HEK293T (cell line): ENCODE data around the gene DCDC1.

ENCODE experiments used
- ARNT ChIP-seq: fragments of 450-650 bp; IDR thresholded peaks from 2 replicates; pipeline ENCODE4 v1.6.1; 2017; ENCODE audit warnings: mild to moderate bottlenecking
- BHLHE40 ChIP-seq: fragments of 450-650 bp; IDR thresholded peaks from 2 replicates; pipeline ENCODE4 v1.6.1; 2016; ENCODE audit warnings: mild to moderate bottlenecking, moderate library complexity, borderline replicate concordance
- ELF4 ChIP-seq: fragments of 450-650 bp; IDR thresholded peaks from 2 replicates; pipeline ENCODE4 v1.6.1; 2017; ENCODE audit warnings: antibody characterized with exemption
- FOXA1 ChIP-seq: fragments of 450-650 bp; IDR thresholded peaks from 2 replicates; pipeline ENCODE4 v1.6.1; 2016; ENCODE audit warnings: mild to moderate bottlenecking
- FOXK2 ChIP-seq: fragments of 450-650 bp; IDR thresholded peaks from 2 replicates; pipeline ENCODE4 v1.6.1; 2016; ENCODE audit warnings: mild to moderate bottlenecking
- FOXM1 ChIP-seq: fragments of 450-650 bp; IDR thresholded peaks from 2 replicates; pipeline ENCODE4 v1.6.1; 2017; ENCODE audit warnings: mild to moderate bottlenecking, borderline replicate concordance
- HDGF ChIP-seq: fragments of 450-650 bp; IDR thresholded peaks from 2 replicates; pipeline ENCODE4 v1.6.1; 2017; ENCODE audit warnings: antibody characterized with exemption, borderline replicate concordance
- L3MBTL2 ChIP-seq: fragments of 450-650 bp; conservative IDR thresholded peaks from 2 replicates; pipeline ENCODE4 v1.6.1; 2016; ENCODE audit warnings: mild to moderate bottlenecking
- LEF1 ChIP-seq: fragments of 450-650 bp; IDR thresholded peaks from 2 replicates; pipeline ENCODE4 v1.6.1; 2017; ENCODE audit warnings: mild to moderate bottlenecking, borderline replicate concordance
- NFRKB ChIP-seq: fragments of 450-650 bp; IDR thresholded peaks from 2 replicates; pipeline ENCODE4 v1.6.1; 2016; ENCODE audit warnings: mild to moderate bottlenecking, moderate library complexity
- SP1 ChIP-seq: fragments of 450-650 bp; IDR thresholded peaks from 2 replicates; pipeline ENCODE4 v1.6.1; 2017
- TARDBP ChIP-seq: fragments of 450-650 bp; IDR thresholded peaks from 2 replicates; pipeline ENCODE4 v1.6.1; 2016
- ZNF384 ChIP-seq: fragments of 450-650 bp; IDR thresholded peaks from 2 replicates; pipeline ENCODE4 v1.6.1; 2016
- TF ChIP-seq, protein P1 (sequence below): fragments of 450-650 bp; IDR thresholded peaks from 2 replicates; pipeline ENCODE4 v1.6.1; 2016

DNA sequence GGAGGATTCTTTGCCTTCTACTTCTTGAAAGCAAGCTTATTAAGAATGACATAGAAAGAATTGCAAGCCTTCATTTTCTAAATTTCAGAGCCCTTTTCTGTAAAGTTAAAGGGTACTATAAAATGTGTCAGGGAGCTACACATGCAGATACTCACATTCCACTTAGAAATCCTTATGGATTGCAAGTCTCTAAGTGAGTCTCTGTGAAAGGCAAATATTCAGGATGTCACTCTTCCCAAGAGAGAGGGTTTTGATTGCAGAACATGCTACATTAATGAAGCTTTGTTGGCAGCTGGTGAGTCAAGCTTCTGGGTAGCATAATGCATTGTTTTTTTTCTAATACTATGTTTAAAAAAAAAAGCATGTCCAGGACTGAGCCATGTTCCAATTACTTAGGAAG lies 369.2 kb downstream of the DCDC1 start:
- TF ChIP-seq FOXM1 (no peak), TARDBP (no peak), HDGF (no peak), ELF4 (no peak), ZNF384 (no peak), BHLHE40 (no peak), FOXK2 (no peak), ARNT (no peak), NFRKB (no peak), SP1 (no peak), LEF1 (no peak), L3MBTL2 (no peak), FOXA1 (no peak)
- TF ChIP-seq, protein P1, sequence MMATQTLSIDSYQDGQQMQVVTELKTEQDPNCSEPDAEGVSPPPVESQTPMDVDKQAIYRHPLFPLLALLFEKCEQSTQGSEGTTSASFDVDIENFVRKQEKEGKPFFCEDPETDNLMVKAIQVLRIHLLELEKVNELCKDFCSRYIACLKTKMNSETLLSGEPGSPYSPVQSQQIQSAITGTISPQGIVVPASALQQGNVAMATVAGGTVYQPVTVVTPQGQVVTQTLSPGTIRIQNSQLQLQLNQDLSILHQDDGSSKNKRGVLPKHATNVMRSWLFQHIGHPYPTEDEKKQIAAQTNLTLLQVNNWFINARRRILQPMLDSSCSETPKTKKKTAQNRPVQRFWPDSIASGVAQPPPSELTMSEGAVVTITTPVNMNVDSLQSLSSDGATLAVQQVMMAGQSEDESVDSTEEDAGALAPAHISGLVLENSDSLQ: no peak
